Measurements from ENCODE around the gene CLASP1.
"Not testable (repeated sequence)": the region's sequence is repeated elsewhere in the genome, so short reads cannot be mapped to it uniquely, and the experiment has no call there.

CLASP1 gene

DNA sequence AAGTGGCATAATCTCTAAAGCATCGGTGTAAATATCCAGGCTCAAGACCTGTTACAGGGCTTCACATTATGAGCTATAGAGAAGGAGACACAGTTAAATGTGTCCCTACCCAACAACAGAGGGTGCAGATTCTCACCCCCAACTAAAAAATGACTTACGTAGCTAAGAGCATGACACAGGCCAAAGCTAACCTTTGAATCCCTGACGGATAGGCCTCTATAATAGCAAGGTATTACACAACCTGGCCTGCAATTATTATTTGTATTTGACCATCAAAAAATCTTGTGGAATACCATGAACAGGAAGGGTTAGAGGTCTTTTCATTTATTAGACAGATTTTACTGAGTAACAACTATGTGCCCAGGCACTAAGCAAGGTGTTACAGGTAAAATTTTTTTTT is 73.5 kb downstream of the CLASP1 start:
- TF ChIP-seq, protein P1, sequence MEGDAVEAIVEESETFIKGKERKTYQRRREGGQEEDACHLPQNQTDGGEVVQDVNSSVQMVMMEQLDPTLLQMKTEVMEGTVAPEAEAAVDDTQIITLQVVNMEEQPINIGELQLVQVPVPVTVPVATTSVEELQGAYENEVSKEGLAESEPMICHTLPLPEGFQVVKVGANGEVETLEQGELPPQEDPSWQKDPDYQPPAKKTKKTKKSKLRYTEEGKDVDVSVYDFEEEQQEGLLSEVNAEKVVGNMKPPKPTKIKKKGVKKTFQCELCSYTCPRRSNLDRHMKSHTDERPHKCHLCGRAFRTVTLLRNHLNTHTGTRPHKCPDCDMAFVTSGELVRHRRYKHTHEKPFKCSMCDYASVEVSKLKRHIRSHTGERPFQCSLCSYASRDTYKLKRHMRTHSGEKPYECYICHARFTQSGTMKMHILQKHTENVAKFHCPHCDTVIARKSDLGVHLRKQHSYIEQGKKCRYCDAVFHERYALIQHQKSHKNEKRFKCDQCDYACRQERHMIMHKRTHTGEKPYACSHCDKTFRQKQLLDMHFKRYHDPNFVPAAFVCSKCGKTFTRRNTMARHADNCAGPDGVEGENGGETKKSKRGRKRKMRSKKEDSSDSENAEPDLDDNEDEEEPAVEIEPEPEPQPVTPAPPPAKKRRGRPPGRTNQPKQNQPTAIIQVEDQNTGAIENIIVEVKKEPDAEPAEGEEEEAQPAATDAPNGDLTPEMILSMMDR (conservative IDR thresholded peaks at IDR 0.05), result no peak
- no peak for TF ChIP-seq ZFX (IDR thresholded peaks at IDR 0.05)
- H3K27ac ChIP-seq, result no peak overlapping the region

DNA sequence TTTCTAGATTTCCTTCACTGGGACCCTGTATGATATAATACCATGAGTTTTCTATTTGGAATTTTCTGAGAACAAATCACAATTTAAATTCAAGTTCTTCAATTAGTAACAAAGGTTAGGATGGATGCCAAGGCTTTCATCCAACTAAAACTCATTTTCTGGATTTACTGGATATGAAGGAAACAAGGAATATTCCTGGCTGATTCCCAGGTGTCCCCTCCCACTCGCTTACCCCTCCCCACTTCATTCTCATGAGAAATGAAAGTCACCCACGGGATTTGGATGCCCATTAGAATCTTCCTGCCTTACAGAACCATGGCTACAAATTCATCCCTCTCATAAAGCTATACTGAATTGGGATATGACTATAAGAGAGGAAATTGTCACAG is 78.6 kb downstream of the CLASP1 start:
- no peak overlapping the region for H3K27ac ChIP-seq
- TF ChIP-seq, protein P1 (conservative IDR thresholded peaks at IDR 0.05), result no peak
- no peak for TF ChIP-seq ZFX (IDR thresholded peaks at IDR 0.05)

DNA sequence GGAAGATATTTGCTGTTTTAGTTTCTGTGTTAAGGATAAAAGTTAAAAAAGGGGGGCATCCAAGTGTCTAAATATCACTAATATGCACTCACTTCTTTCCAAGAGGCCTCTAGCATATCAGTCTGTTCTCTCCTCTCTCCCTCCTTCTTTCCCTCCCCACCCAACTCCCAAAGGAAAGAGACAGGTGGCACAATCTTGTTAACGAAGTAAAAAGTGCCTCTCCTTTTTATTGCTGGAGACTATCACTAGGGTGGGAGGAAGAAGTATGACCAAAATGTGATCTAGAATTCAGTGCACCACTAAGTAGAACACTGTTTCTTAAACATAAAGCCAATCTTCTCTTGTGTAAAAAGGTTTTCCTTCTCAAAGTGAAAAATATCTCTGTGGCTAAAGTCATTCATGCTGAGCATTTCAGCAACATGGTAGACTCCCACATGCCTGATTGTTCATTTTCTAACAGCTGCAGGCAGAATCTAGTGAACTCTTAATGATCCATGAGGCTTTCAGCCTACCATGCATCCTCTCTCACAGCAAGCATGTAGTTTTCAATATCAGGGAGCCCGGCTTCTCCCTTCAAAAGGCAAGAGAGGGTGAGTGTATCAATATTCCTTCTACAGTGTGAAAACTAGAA is 79.1 kb downstream of the CLASP1 start:
- H3K27ac ChIP-seq, result no peak overlapping the region
- TF ChIP-seq ZFX (IDR thresholded peaks at IDR 0.05), result no peak
- TF ChIP-seq, protein P1 (conservative IDR thresholded peaks at IDR 0.05), result no peak

DNA sequence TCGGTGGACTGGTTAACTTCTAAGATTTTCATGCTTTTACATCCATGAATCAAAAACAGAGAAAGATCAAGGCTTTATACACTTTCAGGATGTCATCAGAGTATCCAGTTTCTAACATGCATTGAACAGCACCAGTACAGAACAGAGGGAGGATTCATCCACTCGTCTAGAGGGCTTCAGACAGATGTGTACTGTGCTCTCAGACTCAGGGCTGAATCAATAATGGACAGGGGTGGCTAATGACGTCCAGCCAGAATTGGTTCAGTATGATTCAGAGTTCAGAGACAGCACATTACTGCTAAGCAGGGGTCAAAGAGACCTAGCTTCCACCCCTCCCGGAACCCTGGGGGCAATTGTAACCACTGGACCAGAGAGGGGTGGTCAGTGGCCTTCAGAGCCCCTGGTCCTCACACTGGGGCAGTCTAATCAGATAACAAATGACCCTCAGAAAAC is 81.3 kb downstream of the CLASP1 start:
- no peak overlapping the region for H3K27ac ChIP-seq
- no peak for TF ChIP-seq ZFX (IDR thresholded peaks at IDR 0.05)
- TF ChIP-seq, protein P1 (conservative IDR thresholded peaks at IDR 0.05), result no peak

DNA sequence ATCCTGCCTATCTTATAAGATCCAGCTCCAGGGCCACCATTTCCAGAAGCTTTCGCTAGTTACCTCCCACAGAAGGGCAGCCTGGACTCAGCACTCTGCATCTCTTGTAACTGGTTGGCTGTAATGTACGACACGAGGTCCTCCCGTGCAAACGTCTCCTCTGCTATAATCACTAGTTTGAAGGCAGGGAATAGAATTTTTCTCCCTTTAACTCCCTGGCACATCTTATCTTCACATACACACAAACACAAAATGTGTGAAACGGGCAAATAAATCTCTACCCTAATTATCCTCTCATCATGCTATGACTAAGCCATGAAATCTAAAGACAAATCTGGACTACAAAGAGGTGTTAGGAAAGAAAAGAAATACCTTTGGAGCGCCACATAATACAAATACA is 81.8 kb downstream of the CLASP1 start:
- TF ChIP-seq ZFX (IDR thresholded peaks at IDR 0.05), result no peak
- H3K27ac ChIP-seq, result no peak overlapping the region

DNA sequence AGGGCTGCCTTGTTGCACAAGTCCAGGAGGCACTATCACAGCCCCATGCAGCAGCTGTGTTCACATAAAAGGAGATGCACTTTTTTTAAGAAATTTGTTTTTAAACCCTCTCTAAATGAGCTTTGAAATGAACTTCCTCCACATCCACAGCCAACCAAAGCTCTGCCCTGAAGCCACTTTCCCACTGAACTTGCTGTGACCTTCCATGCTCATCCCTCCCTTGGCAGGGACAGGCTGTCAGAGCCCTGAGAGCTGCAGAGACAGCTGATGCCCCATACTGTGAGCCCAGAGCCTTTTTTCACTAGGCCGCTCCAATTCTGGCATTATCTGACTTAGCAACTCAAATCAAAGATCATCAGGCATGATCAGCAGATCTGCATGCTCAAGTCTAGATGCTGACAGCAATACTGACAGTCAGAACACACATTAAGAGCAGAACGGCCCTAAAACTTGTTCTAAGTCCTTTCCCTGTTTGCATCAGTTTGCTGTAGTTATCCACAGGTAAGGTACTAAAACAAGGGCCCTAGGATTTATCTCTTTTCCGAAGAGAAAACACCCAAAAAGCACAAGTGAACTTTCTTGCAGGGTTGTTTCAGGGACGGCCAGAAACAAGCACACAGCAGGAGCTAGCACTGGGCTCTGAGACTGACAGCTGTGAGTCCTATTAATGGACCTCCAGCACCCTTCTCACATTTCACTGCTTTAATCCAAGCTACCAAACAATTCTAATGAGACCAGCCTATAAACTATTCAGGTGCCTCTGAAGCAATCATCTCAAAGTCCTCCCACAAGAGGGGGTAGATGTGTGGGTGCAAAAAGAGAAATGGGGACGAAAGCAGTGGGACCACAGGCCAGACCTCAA is 83.6 kb downstream of the CLASP1 start:
- H3K27ac ChIP-seq, result no peak overlapping the region
- no peak for TF ChIP-seq ZFX (IDR thresholded peaks at IDR 0.05)
- TF ChIP-seq, protein P1 (conservative IDR thresholded peaks at IDR 0.05), result no peak

DNA sequence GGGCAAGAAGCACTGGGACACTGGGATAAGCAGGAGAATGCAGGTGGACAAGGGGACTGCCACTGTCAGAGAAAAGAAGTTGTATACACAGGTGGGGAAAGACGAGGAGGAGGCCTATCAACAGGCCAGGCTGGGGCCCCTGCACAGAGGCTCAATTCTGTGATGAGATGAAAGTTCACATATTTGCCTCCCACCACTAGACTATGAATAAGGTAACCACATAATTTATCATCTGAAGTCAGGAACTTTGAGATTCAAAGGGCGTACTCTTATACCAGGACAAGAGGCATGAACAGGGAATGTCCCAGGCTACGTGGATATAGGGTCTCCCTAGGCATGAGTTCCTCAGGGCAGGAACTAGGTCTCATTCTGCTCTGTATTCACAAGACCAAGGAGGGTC is 84.4 kb downstream of the CLASP1 start:
- TF ChIP-seq, protein P1 (conservative IDR thresholded peaks at IDR 0.05), result no peak
- no peak for TF ChIP-seq ZFX (IDR thresholded peaks at IDR 0.05)
- no peak overlapping the region for H3K27ac ChIP-seq

DNA sequence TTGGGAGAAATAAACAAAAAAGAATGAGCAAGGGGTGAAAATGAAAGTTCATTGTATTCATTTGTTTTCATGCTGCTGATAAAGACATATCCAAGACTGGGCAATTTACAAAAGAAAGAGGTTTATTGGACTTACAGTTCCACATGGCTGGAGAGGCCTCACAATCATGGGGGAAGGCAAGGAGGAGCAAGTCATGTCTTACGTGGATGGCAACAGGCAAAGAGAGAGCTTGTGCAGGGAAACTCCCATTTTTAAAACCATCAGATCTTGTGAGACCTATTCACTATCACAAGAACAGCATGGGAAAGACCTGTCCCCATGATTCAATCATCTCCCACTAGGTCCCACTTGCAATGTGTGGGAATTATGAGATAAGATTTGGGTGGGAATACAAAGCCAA is 85.5 kb downstream of the CLASP1 start:
- H3K27ac ChIP-seq, result not testable (repeated sequence)
